H9 (cell line): ENCODE results near the gene ACP6. TPM values are rescaled to one million over a fixed set of nuclear protein-coding genes. Genes with fewer than 3 reads are reported as not detected.

ENCODE experiments used
- DNase-seq: peaks from one replicate; pipeline ENCODE4 v3.0.0-alpha.2; 2017
- H2AFZ ChIP-seq: one replicate; pipeline ENCODE4 v1.6.1; 2013; ENCODE audit warnings: mild to moderate bottlenecking, low read length, control low read depth, moderate library complexity
- H2AK5ac ChIP-seq: 2 replicates; pipeline ENCODE4 v1.6.1; 2013; ENCODE audit warnings: low read length, control low read depth, mixed read lengths; ENCODE audit not compliant: insufficient read length
- H2BK120ac ChIP-seq: one replicate; pipeline ENCODE4 v1.6.1; 2013; ENCODE audit warnings: low read depth, mild to moderate bottlenecking, low read length, control low read depth, inconsistent platforms; ENCODE audit not compliant: poor library complexity, severe bottlenecking
- H2BK12ac ChIP-seq: 2 replicates; pipeline ENCODE4 v1.6.1; 2013; ENCODE audit warnings: low read length, control low read depth, mixed read lengths, low read depth; ENCODE audit not compliant: insufficient read length
- H2BK15ac ChIP-seq: 2 replicates; pipeline ENCODE4 v1.6.1; 2013; ENCODE audit warnings: low read depth, low read length, control low read depth
- H2BK20ac ChIP-seq: one replicate; pipeline ENCODE4 v1.6.1; 2013; ENCODE audit warnings: low read depth, mild to moderate bottlenecking, low read length, control low read depth, inconsistent platforms; ENCODE audit not compliant: poor library complexity, severe bottlenecking
- H2BK5ac ChIP-seq: 2 replicates; pipeline ENCODE4 v1.6.1; 2013; ENCODE audit warnings: low read length, control low read depth, mixed read lengths; ENCODE audit not compliant: insufficient read length
- H3K14ac ChIP-seq: 2 replicates; pipeline ENCODE4 v1.6.1; 2013; ENCODE audit warnings: low read length, control low read depth; ENCODE audit not compliant: insufficient read depth
- H3K18ac ChIP-seq: 2 replicates; pipeline ENCODE4 v1.6.1; 2013; ENCODE audit warnings: low read depth, mild to moderate bottlenecking, mixed read lengths, low read length, control low read depth; ENCODE audit not compliant: insufficient read length
- H3K23ac ChIP-seq: 2 replicates; pipeline ENCODE4 v1.6.1; 2013; ENCODE audit warnings: low read length, control low read depth, mixed read lengths, low read depth; ENCODE audit not compliant: insufficient read length
- H3K23me2 ChIP-seq: 2 replicates; pipeline ENCODE4 v1.6.1; 2013; ENCODE audit warnings: low read depth, mild to moderate bottlenecking, mixed read lengths, low read length, control low read depth; ENCODE audit not compliant: insufficient read length, poor library complexity, severe bottlenecking
- H3K27ac ChIP-seq: 2 replicates; pipeline ENCODE4 v1.5.1; 2013; ENCODE audit warnings: low read length, control low read depth, mixed read lengths, low read depth; ENCODE audit not compliant: insufficient read length
- H3K27me3 ChIP-seq: 2 replicates; pipeline ENCODE4 v1.6.1; 2013; ENCODE audit warnings: low read length, control low read depth, inconsistent platforms; ENCODE audit not compliant: insufficient read depth
- H3K4ac ChIP-seq: 2 replicates; pipeline ENCODE4 v1.6.1; 2013; ENCODE audit warnings: low read depth, mild to moderate bottlenecking, control low read depth, inconsistent platforms, low read length, moderate library complexity
- H3K4me1 ChIP-seq: 2 replicates; pipeline ENCODE4 v1.6.1; 2013; ENCODE audit warnings: low read length, control low read depth, inconsistent platforms; ENCODE audit not compliant: insufficient read depth
- H3K4me2 ChIP-seq: 2 replicates; pipeline ENCODE4 v1.6.1; 2013; ENCODE audit warnings: low read length, control low read depth, mixed read lengths; ENCODE audit not compliant: insufficient read length, insufficient read depth
- H3K56ac ChIP-seq: 2 replicates; pipeline ENCODE4 v1.6.1; 2013; ENCODE audit warnings: low read depth, mild to moderate bottlenecking, mixed read lengths, low read length, control low read depth; ENCODE audit not compliant: insufficient read length
- H3K79me1 ChIP-seq: 2 replicates; pipeline ENCODE4 v1.6.1; 2013; ENCODE audit warnings: low read depth, mild to moderate bottlenecking, moderate library complexity, low read length, control low read depth, inconsistent platforms; ENCODE audit not compliant: insufficient read depth, poor library complexity, severe bottlenecking
- H3K79me2 ChIP-seq: 2 replicates; pipeline ENCODE4 v1.6.1; 2013; ENCODE audit warnings: low read length, control low read depth, inconsistent platforms; ENCODE audit not compliant: insufficient read depth
- H3K9ac ChIP-seq: 2 replicates; pipeline ENCODE4 v1.6.1; 2013; ENCODE audit warnings: low read length, control low read depth, mixed read lengths; ENCODE audit not compliant: insufficient read length; ENCODE audit errors: extremely low read depth
- H3K9me3 ChIP-seq: one replicate; pipeline ENCODE4 v1.6.1; 2013; ENCODE audit warnings: low read depth, low read length, inconsistent platforms; ENCODE audit not compliant: control insufficient read depth
- H3T11ph ChIP-seq: one replicate; pipeline ENCODE4 v1.6.1; 2013; ENCODE audit warnings: mild to moderate bottlenecking, low read length, control low read depth, inconsistent platforms
- H4K20me1 ChIP-seq: one replicate; pipeline ENCODE4 v1.6.1; 2013; ENCODE audit not compliant: control insufficient read depth, insufficient read length, insufficient read depth
- H4K5ac ChIP-seq: 2 replicates; pipeline ENCODE4 v1.6.1; 2013; ENCODE audit warnings: low read depth, mild to moderate bottlenecking, mixed read lengths, low read length, control low read depth; ENCODE audit not compliant: insufficient read length
- H4K8ac ChIP-seq: replicated peaks from 2 replicates; pipeline ENCODE4 v1.6.1; 2013; ENCODE audit warnings: low read length, control low read depth, mixed read lengths, low read depth; ENCODE audit not compliant: insufficient read length
- H4K91ac ChIP-seq: 2 replicates; pipeline ENCODE4 v1.6.1; 2013; ENCODE audit warnings: low read depth, mild to moderate bottlenecking, moderate library complexity, mixed read lengths, low read length, control low read depth; ENCODE audit not compliant: insufficient read length
- H3K27ac Mint-ChIP-seq, 3 experiments: 2 replicates in 2 of 3; 3 replicates in 1 of 3; pipeline ENCODE4 v1.8.0; 2020 to 2021; ENCODE audit warnings: mixed read lengths in 3 of 3, mild to moderate bottlenecking in 1 of 3, moderate library complexity in 1 of 3
- H3K27me3 Mint-ChIP-seq: 2 replicates; pipeline ENCODE4 v1.8.0; 2021; ENCODE audit warnings: low read depth, mild to moderate bottlenecking, moderate library complexity, mixed read lengths
- H3K36me3 Mint-ChIP-seq, 3 experiments: 2 replicates in 2 of 3; 3 replicates in 1 of 3; pipeline ENCODE4 v1.8.0; 2020 to 2021; ENCODE audit warnings: low read depth in 3 of 3, mixed read lengths in 3 of 3; ENCODE audit not compliant: insufficient read depth in 1 of 3
- H3K4me1 Mint-ChIP-seq, 2 experiments: 2 replicates each; pipeline ENCODE4 v1.8.0; 2020; ENCODE audit warnings: mixed read lengths in 2 of 2
- H3K4me3 Mint-ChIP-seq, 2 experiments: 2 replicates in 1 of 2; 3 replicates in 1 of 2; pipeline ENCODE4 v1.8.0; 2020 to 2021; ENCODE audit warnings: mild to moderate bottlenecking in 2 of 2, mixed read lengths in 2 of 2, moderate library complexity in 1 of 2
- H3K9me3 Mint-ChIP-seq, 2 experiments: 2 replicates in 1 of 2; 3 replicates in 1 of 2; pipeline ENCODE4 v1.8.0; 2020; ENCODE audit warnings: mild to moderate bottlenecking in 2 of 2, mixed read lengths in 2 of 2, moderate library complexity in 1 of 2
- WGBS: extraction: QIAGEN DNeasy Blood & Tissue Kit; methylation state at CpG from one replicate; pipeline ENCODE4 v1.1.7; 2013; ENCODE audit warnings: missing lambda C conversion rate, low lambda C conversion rate, mixed read lengths; ENCODE audit not compliant: insufficient read length; ENCODE audit errors: extremely low coverage; 5-methylcytosine and 5-hydroxymethylcytosine counted together
- total RNA-seq: library from RNA; stranded (reverse); gene quantifications from 2 replicates; pipeline ENCODE4 v1.2.1, GENCODE V29; 2021
- TF ChIP-seq, protein P1 (sequence below): fragments of 200-600 bp; sonication (generic); conservative IDR thresholded peaks from 3 replicates; pipeline ENCODE4 v1.8.0; 2021; ENCODE audit warnings: antibody characterized with exemption, mild to moderate bottlenecking

Gene ACP6
- total RNA-seq, 1 experiment from 2014 or later = 17.1 TPM

DNA sequence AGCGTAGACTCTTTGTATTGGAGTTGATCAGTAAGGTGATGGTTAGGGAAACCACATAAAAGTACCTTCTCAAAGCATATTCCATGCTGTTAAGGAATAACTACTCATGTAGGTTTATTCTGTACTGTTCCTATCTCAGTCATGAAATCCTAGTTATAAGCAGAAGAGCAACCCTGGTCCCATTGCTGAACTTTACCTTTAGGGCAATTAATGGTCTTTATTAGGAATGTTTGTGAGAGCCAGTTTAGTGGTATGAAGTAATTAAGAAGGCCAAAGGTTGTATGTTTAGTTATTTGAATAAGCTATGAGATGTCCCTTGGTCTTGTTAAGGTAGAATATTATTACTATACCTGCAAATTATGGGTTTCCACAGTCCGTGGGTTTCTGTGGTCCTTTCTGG, 44.0 kb downstream of the ACP6 start:
- Histone ChIP-seq H3K4me1 (no peaks in the 10 kb centered on the region), H2BK15ac (no peak overlapping the region), H3K27ac (no peak overlapping the region), H2BK12ac (no peak overlapping the region), H3T11ph (no peak overlapping the region), H3K23ac (no peak overlapping the region), H3K23me2 (no peaks in the 10 kb centered on the region), H2AK5ac (no peak overlapping the region), H3K4me2 (no peak overlapping the region), H3K4ac (no peak overlapping the region), H3K14ac (no peak overlapping the region), H4K5ac (no peak overlapping the region), H2BK120ac (no peak overlapping the region), H3K79me1 (no peaks in the 10 kb centered on the region), H4K8ac (no peak overlapping the region), H2BK20ac (no peak overlapping the region), H3K79me2 (no peaks in the 10 kb centered on the region), H3K9ac (no peak overlapping the region), H3K56ac (no peak overlapping the region), H3K27me3 (no peaks in the 10 kb centered on the region), H4K20me1 (no peaks in the 10 kb centered on the region), H4K91ac (no peak overlapping the region), H3K9me3 (no peaks in the 10 kb centered on the region), H3K18ac (no peak overlapping the region), H2AFZ (no peak overlapping the region), H2BK5ac (no peak overlapping the region)
- no peak overlapping the region for H3K4me3 Mint-ChIP-seq
- H3K36me3 Mint-ChIP-seq = peaks cover 24 to 42% (median 34%) of the 10 kb centered on the region in 3 experiments
- TF ChIP-seq, protein P1, sequence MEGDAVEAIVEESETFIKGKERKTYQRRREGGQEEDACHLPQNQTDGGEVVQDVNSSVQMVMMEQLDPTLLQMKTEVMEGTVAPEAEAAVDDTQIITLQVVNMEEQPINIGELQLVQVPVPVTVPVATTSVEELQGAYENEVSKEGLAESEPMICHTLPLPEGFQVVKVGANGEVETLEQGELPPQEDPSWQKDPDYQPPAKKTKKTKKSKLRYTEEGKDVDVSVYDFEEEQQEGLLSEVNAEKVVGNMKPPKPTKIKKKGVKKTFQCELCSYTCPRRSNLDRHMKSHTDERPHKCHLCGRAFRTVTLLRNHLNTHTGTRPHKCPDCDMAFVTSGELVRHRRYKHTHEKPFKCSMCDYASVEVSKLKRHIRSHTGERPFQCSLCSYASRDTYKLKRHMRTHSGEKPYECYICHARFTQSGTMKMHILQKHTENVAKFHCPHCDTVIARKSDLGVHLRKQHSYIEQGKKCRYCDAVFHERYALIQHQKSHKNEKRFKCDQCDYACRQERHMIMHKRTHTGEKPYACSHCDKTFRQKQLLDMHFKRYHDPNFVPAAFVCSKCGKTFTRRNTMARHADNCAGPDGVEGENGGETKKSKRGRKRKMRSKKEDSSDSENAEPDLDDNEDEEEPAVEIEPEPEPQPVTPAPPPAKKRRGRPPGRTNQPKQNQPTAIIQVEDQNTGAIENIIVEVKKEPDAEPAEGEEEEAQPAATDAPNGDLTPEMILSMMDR = no peak
- H3K4me1 Mint-ChIP-seq = peaks cover 13 to 16% of the 10 kb centered on the region in 2 experiments
- H3K9me3 Mint-ChIP-seq = no peaks in the 10 kb centered on the region; a peak in 1 of 5 replicates
- DNase-seq = no peak
- WGBS = no CpG with 5 or more reads among the region's 2 CpGs
- H3K27ac Mint-ChIP-seq = no peak overlapping the region
- no peaks in the 10 kb centered on the region for H3K27me3 Mint-ChIP-seq
